GM18511 (cell line): ENCODE data around the gene MED28.
"Not testable (repeated sequence)": the region's sequence is repeated elsewhere in the genome, so short reads cannot be mapped to it uniquely, and the experiment has no call there.

ENCODE experiments used
- ATAC-seq: cut with Tn5 transposase; IDR thresholded peaks from one replicate; pipeline ENCODE4 v1.9.1; 2021; ENCODE audit warnings: mild to moderate bottlenecking, moderate library complexity; ENCODE audit not compliant: unreplicated experiment

The MED28 gene

GRCh38 chr4:17616283-17616682, 1.8 kb downstream of the MED28 start:
- no peak for ATAC-seq

DNA sequence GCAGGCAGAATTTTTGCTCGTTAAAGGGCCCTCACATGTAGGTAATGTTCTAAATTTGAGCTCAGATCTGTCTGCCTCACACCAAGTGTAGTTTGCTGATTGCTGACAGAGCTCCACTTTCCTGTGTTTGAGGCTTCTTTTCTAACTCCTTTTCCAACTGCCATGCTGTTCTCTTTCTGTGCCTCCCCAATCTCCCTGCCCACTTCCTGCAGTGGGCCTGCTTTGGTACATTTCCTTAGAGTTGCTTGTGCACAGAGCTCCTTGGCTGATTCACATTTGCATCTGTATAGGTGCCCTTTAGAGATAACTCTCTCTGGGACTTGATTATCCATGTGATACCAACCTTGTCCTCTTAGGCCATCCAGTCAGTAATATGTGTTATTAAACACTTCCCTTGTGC, 4.5 kb downstream of the MED28 start:
- no peak for ATAC-seq

- no peak for ATAC-seq
Measured at GRCh38 chr4:17619416-17620105, 5.1 kb downstream of the MED28 start.

DNA sequence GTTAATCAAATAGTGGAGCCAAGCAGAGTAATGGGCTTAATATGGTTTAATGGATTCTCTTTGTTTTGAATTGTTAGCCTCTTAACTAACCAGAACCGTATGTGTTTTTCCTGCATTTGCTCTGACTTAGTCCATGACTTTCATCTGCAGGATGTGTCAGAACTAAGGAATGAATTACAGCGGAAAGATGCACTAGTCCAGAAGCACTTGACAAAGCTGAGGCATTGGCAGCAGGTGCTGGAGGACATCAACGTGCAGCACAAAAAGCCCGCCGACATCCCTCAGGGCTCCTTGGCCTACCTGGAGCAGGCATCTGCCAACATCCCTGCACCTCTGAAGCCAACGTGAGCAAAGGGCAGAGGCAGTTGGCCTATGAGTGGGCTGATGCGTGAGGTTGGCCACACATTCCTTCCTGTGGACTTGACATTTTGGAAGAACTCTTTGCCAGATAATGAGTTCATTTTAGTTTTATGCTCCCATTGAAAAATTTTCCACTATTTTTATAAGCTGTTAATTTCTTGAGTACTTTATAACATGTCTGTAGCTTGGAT, 9.1 kb downstream of the MED28 start:
- ATAC-seq: no peak

DNA sequence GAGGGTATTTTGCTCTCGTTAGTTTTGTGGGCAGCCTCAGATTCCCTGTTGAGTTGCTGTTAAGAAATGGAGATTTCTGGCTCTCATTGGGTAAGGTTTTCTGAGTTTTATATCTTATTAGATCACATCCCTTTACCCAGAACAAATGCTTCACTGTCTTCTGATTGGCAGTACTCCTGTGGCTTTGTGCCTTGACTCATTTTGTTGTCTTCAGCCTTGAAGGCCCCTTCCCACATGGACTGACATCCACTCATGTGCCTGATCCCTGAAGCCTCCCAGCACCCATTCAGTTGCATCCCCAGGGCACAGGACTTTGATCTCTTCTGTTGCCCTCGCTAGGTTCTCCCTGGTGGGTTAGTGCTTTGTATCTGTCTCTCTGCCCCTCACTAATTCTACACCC, 10.4 kb downstream of the MED28 start:
- ATAC-seq: no peak

- ATAC-seq: no peak
Measured at GRCh38 chr4:17630228-17630627, 15.8 kb downstream of the MED28 start.

DNA sequence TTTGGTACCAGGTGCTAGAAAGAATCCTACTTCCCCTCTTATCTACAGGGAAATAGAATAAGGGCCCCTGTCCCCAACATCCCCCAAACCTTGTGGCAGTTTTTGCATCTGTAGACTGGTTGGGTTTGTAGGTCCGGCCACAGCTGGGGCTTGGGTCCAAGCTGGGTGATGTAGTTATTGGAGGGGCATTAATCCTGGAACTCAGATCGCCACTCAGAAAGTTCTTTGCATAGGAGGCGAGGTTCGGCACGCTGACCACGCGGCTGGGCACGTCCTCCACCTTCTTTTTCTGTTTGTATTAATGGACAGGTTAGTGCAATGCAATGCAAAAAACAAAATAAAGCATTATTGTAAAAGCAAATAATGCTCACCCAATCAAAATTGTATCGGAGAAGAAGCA, 19.2 kb downstream of the MED28 start:
- ATAC-seq: no peak

- no peak for ATAC-seq
Measured at GRCh38 chr4:17635056-17635455, 20.6 kb downstream of the MED28 start.

GRCh38 chr4:17636341-17636695, 21.9 kb downstream of the MED28 start:
- ATAC-seq: peak; percentile 18

- ATAC-seq: peak; percentile 91
Measured at GRCh38 chr4:17636696-17637622, 22.5 kb downstream of the MED28 start.

GRCh38 chr4:17639136-17639535, 24.7 kb downstream of the MED28 start:
- ATAC-seq: no peak

DNA sequence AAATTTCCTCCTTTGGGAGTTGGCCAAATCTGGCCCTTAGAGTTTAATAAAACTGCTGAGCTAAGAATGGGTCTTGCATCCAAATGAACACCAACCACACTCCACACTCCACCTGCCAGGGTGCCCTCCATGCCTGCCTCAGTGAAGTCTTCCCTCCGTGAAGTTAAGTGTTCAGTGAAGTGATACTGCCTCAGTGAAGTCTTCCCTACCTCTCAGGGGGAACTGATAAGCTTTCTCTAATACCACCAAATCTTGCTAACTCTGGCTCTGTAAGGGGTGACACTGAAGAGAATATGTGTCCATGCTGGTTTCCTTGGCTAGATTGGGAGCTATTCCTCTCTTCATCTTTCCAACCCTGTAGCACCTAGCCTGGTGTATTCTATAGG, 27.9 kb downstream of the MED28 start:
- ATAC-seq: no peak

GRCh38 chr4:17646693-17647092, 32.3 kb downstream of the MED28 start:
- no peak for ATAC-seq

GRCh38 chr4:17647176-17647806, 32.9 kb downstream of the MED28 start:
- no peak for ATAC-seq

DNA sequence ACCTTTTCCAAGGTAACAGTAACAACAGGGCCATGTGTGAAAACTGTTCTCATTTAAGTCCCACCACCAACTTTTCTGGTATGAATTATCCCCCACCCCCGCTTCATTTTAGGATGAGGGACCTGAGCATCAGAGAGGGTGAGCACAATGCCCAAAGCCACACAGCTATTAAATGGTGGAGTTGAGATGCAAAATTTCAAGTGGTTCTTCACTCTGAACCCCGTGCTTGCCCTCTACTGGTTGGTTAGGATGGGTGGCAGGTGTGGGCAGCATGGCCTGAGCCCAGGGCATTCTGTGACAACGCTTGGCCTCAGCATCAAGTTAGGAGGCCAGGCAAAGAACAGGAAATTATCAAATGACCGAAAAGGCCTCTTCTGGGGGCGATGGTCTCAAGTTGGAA, 33.5 kb downstream of the MED28 start:
- no peak for ATAC-seq

- no peak for ATAC-seq
Measured at GRCh38 chr4:17650406-17650805, 36.0 kb downstream of the MED28 start.

- no peak for ATAC-seq
Measured at GRCh38 chr4:17654701-17655100, 40.3 kb downstream of the MED28 start.

DNA sequence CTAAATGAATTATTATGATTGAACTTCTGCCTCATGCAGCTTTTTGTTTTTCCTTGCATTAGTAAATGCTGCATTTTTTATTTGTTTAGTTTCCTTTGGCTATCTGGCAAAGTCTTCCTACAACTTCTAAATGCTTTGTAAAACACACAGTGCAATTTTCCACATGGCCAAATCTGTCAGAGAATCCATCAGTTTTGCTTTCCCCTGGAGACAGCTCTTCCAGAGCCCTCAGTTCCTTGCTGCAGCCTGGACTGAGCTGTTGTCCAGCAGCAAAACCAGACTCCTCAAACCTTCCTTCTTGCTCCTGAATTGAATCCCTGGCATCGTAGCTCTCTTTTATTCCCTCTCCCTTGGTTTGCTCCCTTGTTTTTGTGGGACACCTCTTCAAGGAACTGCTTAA, 42.6 kb downstream of the MED28 start:
- no peak for ATAC-seq

- ATAC-seq: no peak
Measured at GRCh38 chr4:17657849-17658248, 43.4 kb downstream of the MED28 start.

- ATAC-seq: not testable (repeated sequence)
Measured at GRCh38 chr4:17659196-17659595, 44.8 kb downstream of the MED28 start.

DNA sequence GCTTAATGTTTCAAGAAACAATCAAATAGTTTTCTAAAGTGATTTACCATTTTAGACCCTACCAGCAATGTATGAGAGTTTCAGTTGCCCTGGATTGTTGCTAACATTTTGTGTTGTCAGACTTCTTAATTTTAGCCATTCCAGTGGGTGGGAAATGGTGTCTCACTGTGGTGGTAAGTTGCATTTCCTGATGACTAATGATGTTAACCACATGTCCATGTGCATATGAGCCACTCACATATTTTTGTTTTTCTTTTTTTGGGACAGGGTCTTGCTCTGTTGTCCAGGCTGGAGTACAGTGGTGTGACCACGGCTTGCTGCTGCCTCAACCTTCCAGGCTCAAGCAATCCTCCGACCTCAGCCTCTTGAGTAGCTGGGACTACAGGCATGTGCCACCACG, 48.3 kb downstream of the MED28 start:
- no peak for ATAC-seq

DNA sequence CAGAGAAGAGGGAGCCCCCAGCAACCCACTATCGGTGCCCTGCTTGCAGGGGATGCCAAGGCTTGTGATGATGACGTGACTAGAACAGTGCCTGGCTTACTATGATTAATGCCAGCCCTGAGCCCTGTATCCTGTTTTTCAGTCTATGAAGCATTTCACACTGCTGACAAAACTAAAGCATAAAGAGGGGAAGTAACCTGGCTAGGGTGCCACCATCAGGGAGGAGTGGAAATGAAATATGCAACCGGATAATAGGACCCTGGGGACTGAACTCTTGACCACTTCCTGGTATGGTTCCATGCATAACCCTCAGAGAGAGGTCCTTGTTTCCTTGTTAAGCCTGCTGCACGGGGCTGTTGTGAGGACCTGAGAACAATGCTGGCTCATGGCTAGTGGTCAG, 50.3 kb downstream of the MED28 start:
- peak; percentile 95 for ATAC-seq
